ENCODE measurements around the gene RPP25.

The RPP25 gene

DNA sequence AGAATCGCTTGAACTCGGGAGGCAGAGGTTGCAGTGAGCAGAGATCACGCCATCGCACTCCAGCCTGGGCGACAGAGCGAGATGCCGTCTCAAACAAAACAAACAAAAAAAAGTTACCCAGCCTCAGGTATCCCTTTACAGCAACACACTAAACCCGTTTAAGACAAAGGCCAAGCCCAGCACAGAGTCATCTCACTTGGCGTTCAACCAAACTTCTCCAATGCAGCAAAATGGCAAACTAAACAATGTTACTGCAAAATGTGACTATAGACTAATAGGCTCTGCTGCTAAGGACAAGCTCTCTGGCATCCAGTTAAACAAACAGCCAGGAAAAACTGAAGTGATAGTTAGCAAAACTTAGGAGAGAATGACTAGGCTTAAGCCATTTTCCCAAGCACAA, 43.5 kb downstream of the RPP25 start:
- DNase-seq = no peak

GRCh38 chr15:74908635-74909034, 47.9 kb downstream of the RPP25 start:
- DNase-seq = no peak

DNA sequence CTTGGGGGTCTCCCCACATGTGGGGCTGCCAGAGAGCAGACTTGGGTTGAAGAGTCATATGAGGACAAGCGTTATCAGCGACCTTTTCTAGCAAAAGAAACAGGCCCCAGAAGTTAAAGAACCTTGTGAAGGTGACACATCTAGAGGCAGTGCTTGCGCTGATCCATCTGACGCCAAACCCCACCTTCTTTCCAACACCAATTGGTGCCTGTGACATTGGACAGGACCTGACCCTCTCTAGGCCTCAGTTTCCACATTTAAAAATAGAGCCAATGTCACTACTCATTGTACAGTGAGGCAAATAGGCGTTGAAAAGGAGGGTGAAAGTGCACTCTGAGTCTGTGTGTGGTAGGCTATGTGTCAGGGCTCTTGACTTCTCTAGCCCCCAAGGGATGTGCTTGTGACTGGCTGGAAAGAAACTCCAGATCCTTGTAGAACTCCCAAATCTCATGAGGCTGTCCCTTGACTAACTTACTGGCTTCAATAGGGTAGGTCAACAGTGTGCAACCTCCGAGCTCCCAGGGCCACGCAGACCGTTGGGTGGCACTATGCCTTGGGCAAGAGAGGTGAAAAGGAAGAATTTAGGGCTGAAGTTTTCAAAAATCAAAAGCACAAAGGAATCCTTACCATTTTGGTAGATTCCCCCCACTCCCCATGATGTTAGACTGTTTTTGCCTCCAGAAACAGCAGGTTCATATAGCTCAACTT, 49.3 kb downstream of the RPP25 start:
- no peak for DNase-seq

DNA sequence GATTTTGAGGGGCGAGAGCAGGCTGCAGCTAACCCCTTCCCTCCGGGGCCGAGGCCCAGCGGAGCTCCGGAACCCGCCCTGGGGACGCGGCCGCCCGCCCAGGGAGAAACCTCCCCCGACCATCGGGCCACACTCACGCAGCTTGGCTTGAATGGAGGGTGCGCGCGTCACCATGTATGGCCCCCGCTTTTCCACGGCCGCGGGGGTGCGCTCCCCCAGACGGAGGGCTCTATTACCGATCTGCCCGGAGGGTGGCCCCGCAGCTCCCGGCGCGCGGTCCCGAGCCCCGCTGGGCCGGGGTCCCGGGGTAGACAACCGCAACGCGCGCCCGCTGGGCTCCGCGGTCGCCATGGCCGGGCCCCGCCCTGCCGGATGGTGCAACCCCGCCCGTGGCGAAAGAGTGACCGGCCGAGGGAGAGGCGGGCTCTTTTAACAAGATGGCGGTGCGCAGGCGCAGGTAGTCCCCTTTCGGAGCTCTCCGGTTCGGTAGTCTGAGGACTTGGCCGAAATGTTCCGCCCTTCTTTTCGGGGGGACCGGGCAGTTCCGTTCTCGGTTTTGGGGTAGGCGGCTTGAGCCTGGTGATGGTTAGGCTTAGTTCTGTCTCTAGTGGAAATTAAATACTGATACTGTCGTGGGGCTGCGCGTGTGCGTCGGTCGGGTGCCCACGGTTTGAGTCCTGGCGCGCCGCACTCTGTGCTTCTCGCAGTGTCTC, 50.0 kb downstream of the RPP25 start, which contains the start of gene FAM219B:
FAM219B (minus strand) TSS at position 402 of the 713 bp plus-strand sequence; CDS start at position 351, 51 bp downstream.
- peak; percentile 60 for DNase-seq

DNA sequence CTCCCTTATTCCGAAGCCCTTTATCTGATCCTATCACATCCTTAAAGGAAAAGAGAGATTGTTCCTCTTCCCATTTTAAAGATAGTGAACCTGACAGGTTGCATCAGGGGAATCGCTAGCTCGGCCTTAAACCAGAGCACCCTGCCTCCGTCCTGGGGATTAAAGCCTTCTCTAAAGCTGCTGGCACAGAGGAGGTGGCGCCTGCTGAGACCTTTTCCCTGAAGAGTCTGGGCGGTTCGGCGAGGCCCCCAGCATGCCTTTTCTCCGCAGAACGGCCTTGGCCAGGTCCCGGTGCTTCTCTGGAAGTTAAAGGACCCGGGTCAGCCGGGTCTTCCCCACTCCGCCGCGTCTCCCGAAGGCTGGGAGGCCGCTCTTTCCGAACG, 50.5 kb downstream of the RPP25 start:
- DNase-seq = no peak
